GM21381 (cell line): ENCODE data around the gene GTPBP6.

Experiments
- ATAC-seq: cut with Tn5 transposase; IDR thresholded peaks from one replicate; pipeline ENCODE4 v1.9.1; 2021; ENCODE audit warnings: mild to moderate bottlenecking, moderate library complexity; ENCODE audit not compliant: unreplicated experiment

GTPBP6 gene, protein sequence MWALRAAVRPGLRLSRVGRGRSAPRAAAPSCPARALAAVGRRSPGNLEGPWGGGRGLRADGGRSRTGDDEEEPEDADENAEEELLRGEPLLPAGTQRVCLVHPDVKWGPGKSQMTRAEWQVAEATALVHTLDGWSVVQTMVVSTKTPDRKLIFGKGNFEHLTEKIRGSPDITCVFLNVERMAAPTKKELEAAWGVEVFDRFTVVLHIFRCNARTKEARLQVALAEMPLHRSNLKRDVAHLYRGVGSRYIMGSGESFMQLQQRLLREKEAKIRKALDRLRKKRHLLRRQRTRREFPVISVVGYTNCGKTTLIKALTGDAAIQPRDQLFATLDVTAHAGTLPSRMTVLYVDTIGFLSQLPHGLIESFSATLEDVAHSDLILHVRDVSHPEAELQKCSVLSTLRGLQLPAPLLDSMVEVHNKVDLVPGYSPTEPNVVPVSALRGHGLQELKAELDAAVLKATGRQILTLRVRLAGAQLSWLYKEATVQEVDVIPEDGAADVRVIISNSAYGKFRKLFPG

DNA sequence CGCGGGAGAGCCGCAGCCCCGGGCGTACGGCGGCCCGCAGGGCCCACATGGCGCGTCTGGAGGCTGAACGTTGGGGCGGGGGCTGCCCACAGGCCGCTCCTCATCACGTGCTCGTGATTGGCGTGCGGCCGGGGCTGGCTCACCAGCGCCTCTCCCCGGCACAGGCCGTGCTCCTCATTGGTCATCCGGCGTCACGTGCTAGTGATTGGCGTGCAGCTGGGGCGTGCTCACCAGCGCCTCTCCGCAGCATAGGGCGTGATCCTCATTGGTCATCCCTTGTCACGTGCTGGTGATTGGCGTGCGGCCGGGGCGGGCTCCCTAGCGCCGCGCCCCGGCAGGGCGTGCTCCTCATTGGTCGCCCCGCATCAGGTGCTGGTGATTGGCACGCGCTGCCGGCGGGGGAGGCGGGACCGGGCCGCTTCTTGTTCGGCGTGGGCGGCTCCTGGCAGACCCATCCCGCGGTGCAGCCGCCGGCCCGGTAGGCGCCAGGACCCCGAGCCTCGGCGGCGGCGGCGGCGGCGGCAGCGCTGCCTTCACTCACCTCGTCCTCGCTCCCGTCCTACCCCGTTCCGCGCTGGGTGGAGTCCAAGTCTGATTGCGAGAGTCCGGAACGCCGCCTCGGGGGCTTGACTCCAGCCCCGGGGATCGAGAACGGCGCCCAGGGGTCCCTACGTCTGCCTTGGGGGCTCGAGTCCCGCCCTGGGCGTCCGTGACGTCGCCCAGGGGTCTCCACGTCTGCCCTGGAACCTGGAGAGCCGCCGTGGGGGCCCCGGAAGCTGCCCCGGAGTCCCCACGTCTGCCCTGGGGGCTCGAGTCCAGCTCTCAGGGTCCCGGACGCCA lies at the start of gene GTPBP6:
TSS of gene GTPBP6 (minus strand) at position 58 of the 840 bp plus-strand sequence. CDS start at position 49, 9 bp downstream.
- ATAC-seq, result peak; percentile 80

DNA sequence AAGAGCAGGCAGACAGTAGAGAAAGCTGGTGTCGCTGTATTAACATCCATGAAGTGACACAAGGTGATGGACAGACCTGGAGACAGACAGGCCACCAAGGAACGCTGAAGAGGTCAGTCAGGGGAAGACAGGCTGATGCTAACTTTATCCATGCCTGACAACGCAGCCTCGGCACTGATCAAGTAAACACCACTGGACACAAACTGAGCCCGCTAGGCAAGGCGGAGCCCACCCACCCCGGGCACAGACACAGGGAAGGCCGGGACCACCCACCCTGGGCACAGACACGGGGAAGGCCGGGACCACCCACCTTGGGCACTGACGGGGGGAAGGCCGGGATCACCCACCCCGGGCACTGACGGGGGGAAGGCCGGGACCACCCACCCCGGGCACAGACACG lies 49.3 kb upstream of the GTPBP6 start:
- no peak for ATAC-seq

DNA sequence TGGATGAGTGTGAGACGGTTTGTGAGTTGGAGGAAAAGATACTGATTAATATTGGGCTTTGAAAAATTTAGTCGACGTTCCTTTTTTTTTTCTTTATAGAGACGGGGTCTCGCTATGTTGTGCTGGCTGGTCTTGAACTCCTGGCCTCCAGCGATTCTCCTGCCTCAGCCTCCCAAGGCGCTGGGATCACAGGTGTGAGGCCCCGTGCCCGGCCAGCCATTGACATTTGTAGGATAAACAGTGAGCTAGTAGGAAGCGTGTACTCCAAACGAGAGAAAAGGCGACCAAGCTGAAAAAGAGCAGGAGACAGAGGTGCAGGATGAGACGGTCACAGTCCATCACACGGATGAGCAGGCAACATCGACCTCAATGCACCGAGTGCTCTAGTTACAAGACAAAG lies 48.8 kb upstream of the GTPBP6 start:
- no peak for ATAC-seq

DNA sequence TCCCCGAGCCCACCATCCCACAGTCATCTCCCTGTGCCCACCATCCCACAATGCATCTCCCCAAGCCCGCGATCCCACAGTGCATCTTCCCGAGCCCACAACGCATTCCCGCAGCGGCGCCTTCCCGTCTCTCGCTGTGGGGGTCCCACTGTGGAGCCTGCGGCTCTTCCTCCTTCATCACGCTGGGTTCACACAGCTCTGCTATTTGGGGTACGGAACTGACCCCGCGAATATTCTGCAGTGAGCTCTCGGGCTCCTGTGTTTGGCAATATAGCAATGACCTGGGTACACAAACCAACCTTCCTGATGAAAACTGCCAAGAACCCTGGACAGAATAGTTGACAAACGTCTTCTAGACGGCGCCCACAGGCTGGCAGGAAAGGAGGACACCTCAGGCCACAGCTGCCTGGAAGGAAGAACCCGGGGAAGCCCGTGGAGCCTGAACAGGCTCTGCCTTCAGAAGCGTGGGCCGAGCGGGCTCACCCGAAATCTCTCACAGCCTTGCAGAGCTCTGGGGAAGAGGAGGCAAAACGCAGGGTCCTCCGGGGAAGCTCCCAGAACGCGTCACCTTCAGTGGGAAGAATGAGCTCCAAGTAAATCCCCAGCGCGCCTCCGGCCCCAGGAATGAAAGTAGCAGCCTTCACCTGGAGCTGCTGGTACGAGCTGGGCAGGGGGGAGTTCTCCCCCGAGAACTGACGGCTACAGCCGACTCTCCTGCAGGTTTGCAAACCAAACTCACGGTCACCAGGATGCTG lies 45.2 kb upstream of the GTPBP6 start:
- no peak for ATAC-seq

GRCh38 chrX:362937-363620 lies 44.5 kb upstream of the GTPBP6 start:
- no peak for ATAC-seq

DNA sequence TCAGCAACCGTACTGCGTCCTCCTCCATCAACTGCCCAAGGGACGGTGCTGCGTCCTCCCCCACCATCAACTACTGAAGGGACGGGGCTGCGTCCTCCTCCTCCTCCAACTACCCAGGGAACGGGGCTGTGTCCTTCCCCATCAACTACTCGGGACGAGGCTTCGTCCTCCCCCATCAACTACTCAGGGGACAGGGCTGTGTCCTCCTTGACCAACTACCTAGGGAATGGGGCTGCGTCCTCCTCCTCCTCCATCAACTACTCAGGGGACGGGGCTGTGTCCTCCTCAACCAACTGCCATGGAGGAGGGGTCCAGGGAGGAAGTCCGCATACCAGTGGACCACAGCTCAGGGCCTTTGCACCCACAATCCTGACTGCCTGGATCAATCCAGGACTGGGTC lies 43.8 kb upstream of the GTPBP6 start:
- no peak for ATAC-seq

DNA sequence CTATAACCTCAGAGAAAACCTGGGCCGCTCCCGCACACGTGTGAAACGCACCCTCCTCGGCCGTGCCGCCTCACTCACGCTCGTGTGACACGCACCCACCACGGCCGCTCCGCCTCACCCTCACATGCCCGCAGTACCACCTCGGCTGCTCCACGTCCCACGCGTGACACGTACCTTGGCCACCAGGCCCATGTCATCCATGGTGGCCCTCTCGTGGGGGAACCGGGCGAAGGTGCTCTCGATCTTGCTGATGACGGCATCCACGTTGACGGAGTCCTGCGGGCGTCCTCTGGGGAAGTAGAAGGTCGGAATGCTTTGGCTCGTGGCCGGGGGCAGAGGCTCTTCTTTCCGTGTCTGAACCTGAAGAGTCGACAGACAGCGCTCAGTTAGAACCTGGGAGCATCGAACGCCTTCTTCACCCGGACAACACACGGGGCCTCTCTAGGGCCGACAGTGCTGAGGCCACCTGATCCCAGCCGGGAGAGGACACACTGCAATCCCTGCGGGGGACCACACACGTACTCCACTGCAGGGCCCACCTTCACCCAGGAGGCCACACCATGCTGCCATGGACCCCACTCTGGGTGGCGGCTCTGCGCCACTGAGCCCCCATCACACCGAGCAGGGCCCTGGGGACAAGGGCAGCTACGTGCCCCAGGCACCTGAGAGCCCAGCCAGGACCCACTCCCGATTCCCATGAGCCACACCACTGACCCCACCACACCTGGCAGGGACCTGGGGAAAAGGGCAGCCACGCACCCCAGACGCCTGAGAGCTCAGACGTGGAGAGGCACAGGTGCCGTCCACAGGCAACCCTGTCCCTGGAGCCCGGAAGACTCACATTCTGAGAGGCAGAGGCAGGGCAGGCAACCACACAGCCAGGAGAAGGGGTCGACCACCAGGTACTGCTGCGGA lies 42.9 kb upstream of the GTPBP6 start:
- ATAC-seq, result no peak

DNA sequence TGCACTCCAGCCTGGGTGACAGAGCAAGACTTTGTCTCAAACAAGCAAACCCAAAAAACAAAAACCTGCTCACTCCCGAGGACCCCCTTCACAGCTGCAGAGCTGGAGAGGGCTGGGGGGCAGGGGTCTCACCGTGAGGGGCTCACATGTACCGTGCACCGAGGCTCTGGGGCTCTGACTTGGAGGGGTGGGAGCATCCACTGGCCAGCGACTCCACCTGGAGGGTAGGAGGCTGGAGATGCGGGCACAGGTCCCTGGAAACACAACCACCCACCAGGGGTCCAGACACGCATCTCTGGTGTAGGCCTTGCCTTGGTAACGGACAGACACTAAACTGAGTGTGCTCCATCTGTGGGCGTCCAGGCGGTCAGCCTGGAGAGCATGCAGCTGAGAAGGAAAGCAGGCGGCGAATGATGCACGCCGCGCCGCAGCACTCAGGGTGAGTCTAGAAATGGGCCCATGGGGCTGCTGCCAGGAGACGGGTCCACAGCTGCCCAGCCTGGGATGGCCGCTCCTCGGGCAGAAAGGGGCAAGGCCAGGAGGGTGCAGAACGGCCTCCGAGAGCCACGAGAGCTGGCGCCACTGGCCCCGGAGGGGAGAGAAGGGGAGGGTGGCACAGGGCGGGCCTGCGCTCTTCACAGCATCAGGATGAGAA lies 42.0 kb upstream of the GTPBP6 start:
- no peak for ATAC-seq

DNA sequence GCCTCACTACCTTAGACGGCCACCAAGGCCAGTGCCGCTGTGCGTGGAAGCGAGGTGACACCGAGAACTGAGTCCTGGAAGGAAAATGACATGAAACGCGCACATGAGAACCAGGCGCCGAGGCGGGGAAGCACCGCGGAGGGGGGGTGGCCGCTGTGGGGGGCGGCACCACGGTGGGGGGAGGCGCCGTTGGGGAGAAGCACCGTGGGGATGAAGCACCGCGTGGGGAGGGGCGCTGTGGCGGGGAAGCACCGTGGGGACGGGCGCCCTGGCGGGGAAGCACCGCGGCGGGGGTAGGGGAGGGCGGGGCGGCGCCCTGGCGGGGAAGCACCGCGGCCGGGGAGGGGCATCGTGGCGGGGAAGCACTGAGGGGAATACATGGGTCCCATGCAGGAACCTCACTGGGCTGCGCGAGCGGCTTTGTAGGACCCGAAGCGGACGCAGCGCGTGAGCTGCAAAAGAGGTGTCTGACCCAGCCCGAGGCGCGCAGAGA lies 40.1 kb upstream of the GTPBP6 start:
- no peak for ATAC-seq

GRCh38 chrX:357693-358471 lies 39.3 kb upstream of the GTPBP6 start:
- ATAC-seq, result no peak

DNA sequence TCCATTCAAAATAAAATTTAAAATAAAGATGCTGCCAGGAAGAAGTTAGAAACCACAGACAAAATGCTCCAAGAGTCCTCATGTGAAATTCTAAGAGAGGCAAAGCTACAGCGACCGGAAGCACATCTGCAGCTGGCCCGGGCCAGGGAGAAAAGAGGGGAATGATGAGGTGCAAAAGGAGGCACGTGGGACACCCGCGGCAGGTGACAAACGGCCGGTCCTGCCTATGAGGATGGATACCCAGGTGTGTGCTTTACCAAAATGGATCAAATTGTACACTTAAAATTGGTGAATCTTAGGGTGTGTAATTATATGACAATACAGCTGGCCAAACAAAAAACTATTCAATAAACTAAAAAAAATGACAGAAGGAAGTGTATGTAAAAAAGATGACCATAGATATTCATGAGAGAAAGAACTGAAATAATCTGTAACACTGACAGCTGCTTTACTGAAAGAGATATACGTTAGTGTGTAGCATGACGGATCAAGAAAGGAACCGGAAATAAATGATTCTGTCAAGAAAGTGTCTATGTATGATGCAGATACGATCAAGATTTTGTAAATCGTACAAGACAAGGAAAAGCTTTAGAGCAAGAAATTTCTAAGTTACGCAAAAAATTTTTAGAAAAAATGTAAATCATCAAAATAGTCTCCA lies 38.6 kb upstream of the GTPBP6 start:
- no peak for ATAC-seq

- no peak for ATAC-seq
Measured at GRCh38 chrX:356385-357034, 37.9 kb upstream of the GTPBP6 start.

GRCh38 chrX:355329-356050 lies 36.9 kb upstream of the GTPBP6 start:
- no peak for ATAC-seq

DNA sequence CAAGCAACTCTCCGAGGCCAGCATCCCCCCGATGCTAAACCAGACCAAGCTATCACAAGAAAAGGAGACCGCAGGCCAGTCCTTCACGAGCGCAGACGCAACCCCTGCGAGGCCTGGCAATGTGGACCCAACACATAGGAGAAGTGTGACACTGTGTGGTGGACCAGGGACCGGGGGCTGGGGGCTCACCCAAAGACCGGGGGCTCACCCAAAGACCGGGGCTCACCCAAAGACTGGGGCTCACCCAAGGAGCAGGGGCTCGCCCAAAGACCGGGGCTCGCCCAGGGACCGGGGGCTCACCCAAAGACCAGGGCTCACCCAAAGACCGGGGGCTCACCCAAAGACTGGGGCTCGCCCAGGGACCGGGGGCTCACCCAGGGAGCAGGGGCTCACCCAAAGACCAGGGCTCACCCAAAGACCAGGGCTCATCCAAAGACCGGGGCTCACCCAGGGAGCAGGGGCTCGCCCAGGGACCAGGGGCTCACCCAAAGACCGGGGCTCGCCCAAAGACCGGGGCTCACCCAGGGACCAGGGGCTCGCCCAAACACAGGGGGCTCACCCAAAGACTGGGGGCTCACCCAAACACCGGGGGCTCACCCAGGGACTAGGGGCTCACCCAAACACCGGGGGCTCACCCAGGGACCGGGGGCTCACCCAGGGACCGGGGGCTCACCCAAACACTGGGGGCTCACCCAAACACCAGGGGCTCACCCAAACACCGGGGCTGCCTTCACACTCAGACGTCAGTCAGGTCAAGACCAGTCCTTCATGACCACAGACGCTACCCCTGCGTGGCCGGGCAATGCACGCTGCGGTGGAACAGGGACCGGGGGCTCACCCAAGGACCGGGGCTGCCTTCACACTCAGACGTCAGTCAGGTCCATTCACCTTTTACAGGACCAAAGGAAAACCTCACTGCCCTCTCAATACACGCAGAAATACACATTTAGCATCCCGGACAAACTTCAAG lies 35.3 kb upstream of the GTPBP6 start:
- ATAC-seq, result no peak
